Measurements from ENCODE around the gene SLC27A1. TPM values are rescaled to one million over a fixed set of nuclear protein-coding genes. Genes with fewer than 3 reads are reported as not detected.

The SLC27A1 gene
- total RNA-seq, 1 donor from 2014 or later: 4.3 TPM

DNA sequence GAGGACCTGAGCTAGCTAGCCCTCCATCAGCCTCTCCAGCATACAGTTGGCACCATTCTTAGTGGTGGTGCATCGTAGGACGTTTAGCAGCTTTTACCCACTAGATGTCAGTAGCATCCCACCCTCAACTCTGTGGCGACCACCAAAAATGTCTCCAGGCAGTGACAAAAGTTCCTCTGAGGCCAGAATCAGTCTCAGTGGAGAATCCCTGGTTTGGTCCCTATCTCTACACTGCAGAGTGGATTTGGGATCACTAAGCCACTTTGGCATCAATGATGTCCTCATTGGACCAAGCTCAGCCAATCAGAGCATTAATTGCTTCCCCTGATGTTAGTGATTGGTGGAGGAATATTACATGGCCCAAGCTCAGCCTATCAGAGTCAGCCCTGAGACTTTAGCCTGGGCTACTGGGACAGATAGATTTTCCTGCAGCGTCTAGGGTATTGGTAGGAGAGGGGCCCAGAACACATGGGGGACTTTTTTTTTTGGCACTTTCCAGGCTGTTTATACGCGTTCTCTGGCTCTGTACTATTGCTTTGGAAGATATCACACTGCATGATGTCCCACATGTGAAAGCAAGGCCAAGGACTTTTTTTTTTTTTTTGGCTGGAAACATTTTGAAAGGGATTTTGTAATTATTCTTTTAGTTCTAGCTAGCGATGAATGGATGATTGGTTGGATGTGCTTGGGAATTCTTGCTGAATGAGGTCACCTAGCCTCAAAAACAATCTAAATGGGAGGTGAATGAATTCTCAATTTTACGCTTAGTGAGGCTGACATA, 28.9 kb upstream of the SLC27A1 start:
- peak; percentile 52 for ATAC-seq (ENCODE audit: low read depth)

GRCh38 chr19:17445526-17446165, 24.7 kb upstream of the SLC27A1 start:
- POLR2A ChIA-PET: no interaction called here
- H3K27me3 Mint-ChIP-seq: peaks cover 15% of the 10 kb centered on the region

More for the DNA sequence above, 28.9 kb upstream of the SLC27A1 start:
- Mint-ChIP-seq H3K4me3 (no peak overlapping the region), H3K4me1 (no peaks in the 10 kb centered on the region), H3K27ac (no peak overlapping the region), H3K9me3 (no peaks in the 10 kb centered on the region), H3K27me3 (no peaks in the 10 kb centered on the region), H3K36me3 (ENCODE audit: low read depth) (no peaks in the 10 kb centered on the region)
- TF ChIP-seq, protein P1, sequence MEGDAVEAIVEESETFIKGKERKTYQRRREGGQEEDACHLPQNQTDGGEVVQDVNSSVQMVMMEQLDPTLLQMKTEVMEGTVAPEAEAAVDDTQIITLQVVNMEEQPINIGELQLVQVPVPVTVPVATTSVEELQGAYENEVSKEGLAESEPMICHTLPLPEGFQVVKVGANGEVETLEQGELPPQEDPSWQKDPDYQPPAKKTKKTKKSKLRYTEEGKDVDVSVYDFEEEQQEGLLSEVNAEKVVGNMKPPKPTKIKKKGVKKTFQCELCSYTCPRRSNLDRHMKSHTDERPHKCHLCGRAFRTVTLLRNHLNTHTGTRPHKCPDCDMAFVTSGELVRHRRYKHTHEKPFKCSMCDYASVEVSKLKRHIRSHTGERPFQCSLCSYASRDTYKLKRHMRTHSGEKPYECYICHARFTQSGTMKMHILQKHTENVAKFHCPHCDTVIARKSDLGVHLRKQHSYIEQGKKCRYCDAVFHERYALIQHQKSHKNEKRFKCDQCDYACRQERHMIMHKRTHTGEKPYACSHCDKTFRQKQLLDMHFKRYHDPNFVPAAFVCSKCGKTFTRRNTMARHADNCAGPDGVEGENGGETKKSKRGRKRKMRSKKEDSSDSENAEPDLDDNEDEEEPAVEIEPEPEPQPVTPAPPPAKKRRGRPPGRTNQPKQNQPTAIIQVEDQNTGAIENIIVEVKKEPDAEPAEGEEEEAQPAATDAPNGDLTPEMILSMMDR (IDR thresholded peaks at IDR 0.05): no peak
- no peak for DNase-seq
- intact Hi-C loops (cut with micrococcal nuclease): no loop called here
- POLR2A ChIA-PET: interaction anchor here (0.7 to 0.9 kb wide), 4 partner anchors 22 to 165 kb away, joined by 3 to 4 read pairs (median 4); partner anchors contain the start of gene BST2
- CTCF ChIA-PET: interaction anchor here (0.8 to 1.3 kb wide), 5 partner anchors 25 to 164 kb away, joined by 3 to 6 read pairs (median 3); no protein-coding TSS in a partner anchor

DNA sequence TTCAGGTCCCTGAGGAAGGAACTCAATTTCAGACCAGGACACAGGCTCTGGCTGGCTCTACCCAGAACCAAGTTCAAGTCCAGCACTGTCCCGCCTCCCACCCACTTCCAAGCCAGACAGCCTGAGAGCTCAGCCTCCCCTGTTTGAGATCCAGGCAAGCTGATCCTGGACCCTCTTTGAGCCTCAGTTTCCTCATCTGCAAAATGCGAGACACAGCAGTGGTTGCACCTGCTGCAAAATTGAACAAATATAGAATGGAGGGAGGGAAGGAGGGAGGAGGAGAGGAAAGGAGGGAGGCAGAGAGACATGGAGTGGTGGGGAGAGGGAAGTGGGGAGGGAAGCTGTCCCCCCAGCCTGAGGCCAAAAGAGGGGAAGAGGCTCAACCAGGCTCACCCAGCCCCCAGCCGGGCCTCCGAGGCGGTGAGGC, 22.6 kb upstream of the SLC27A1 start:
- ATAC-seq (ENCODE audit: low read depth): no peak
- intact Hi-C loops (cut with micrococcal nuclease): loop anchor here (5.0 kb wide), 1 partner anchor 40 kb away; the partner anchor contains the start of gene BST2

More at GRCh38 chr19:17445526-17446165, 24.7 kb upstream of the SLC27A1 start:
- Mint-ChIP-seq H3K4me3 (no peak overlapping the region), H3K9me3 (no peaks in the 10 kb centered on the region), H3K27ac (no peak overlapping the region), H3K4me1 (peaks cover 9% of the 10 kb centered on the region), H3K36me3 (ENCODE audit: low read depth) (no peaks in the 10 kb centered on the region)
- intact Hi-C loops (cut with micrococcal nuclease): loop anchor here (5.0 kb wide), 1 partner anchor 38 kb away; the partner anchor contains the start of gene BST2
- TF ChIP-seq, protein P1 (IDR thresholded peaks at IDR 0.05): no peak
- DNase-seq (no peak), ATAC-seq (ENCODE audit: low read depth) (no peak)
- CTCF ChIA-PET: no interaction called here

DNA sequence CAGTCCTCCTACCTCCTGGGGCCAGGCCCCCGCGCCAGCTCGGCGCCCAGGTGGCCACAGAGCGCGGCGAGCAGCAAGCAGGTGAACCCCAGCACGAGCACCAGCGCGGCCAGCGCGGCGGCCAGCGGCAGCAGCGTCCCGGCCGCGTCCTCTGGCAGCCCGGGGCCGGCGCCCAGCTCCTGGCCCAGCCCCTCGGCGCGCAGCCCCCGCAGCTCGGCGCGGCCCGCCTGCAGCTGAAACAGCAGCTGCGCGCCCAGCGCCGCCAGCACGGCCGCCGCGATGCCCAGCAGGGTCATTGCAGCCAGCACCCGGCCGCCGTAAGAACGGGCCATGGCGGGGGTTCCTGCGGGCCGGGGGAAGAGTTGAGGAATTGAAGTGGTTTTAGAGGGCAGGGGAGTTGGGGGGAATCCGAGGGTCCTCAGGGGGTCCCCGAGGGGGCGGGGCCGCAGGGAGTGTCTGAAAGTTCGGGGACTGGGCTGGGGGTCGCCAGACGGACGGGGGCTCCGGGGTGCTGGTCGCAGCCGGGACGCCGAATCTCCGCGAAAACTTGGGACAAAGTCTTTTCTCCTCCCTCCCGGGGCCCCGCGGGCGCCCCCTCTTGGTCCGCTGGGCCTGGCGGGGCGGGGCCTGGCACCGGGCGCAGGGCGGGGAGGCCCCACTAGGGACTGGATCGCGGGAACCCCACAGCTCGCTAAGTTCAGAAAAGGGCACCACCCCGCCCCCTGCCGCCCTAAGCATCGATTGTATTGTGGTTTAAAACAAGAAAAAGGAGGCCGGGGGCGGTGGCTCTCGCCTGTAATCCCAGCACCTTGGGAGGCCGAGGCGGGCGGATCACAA, 22.0 kb upstream of the SLC27A1 start, which contains the start of gene TMEM221:
TMEM221 (minus strand) TSS at position 538 of the 837 bp plus-strand sequence; CDS start at position 332, 206 bp downstream.
- DNase-seq: peak; percentile 49

More for the DNA sequence above, 22.6 kb upstream of the SLC27A1 start:
- Mint-ChIP-seq H3K9me3 (no peaks in the 10 kb centered on the region), H3K36me3 (ENCODE audit: low read depth) (no peaks in the 10 kb centered on the region), H3K4me3 (peak overlapping the region; percentile 19), H3K4me1 (peaks cover 9% of the 10 kb centered on the region), H3K27ac (no peak overlapping the region), H3K27me3 (peaks cover 21% of the 10 kb centered on the region)
- ChIA-PET POLR2A (interaction anchor here (0.7 kb wide), 1 partner anchor 10 kb away, joined by 5 read pairs; no protein-coding TSS in a partner anchor), CTCF (no interaction called here)
- DNase-seq: no peak
- TF ChIP-seq, protein P1 (IDR thresholded peaks at IDR 0.05): no peak

More for the DNA sequence above, 22.0 kb upstream of the SLC27A1 start, which contains the start of gene TMEM221:
- TF ChIP-seq, protein P1 (IDR thresholded peaks at IDR 0.05): no peak
- Mint-ChIP-seq H3K9me3 (no peaks in the 10 kb centered on the region), H3K4me3 (peak within 1 kb of the TSS; percentile 19), H3K4me1 (peaks cover 10% of the 10 kb centered on the region), H3K27me3 (peaks cover 24% of the 10 kb centered on the region), H3K27ac (no peak within 1 kb of the TSS), H3K36me3 (ENCODE audit: low read depth) (no peaks in the 10 kb centered on the region)
- ATAC-seq (ENCODE audit: low read depth): peak; percentile 86
- ChIA-PET CTCF (interaction anchor here (1.2 kb wide), 1 partner anchor 59 kb away, joined by 4 read pairs; no protein-coding TSS in a partner anchor), POLR2A (interaction anchor here (0.5 to 1.6 kb wide), 3 partner anchors 10 to 43 kb away, joined by 3 to 9 read pairs (median 5); partner anchors contain the start of gene BST2)
- intact Hi-C loops (cut with micrococcal nuclease): loop anchor here (5.0 kb wide), 1 partner anchor 41 kb away; the partner anchor contains the start of gene BST2

Measured in activated B cell treated with CpG ODN at 0.5 μM for 24 hours (primary cell).